Activated T-cell treated with anti-CD3 and anti-CD28 coated beads, Interleukin-2, amount 50 U/mL, for 4 hours (primary cell): Measurements from ENCODE around the gene CAND1. TPM values are rescaled to one million over a fixed set of nuclear protein-coding genes. Genes with fewer than 3 reads are reported as not detected.

Experiments
- ATAC-seq, 2 donors: fragments of 200-7000 bp; cut with Tn5 transposase; one replicate each; pipeline ENCODE4 v1.10.0; 2021
- DNase-seq: peaks from one replicate; pipeline ENCODE4 v3.0.0-alpha.2; 2020
- H3K27me3 Mint-ChIP-seq: one replicate; pipeline ENCODE4 v1.8.0; 2021; ENCODE audit warnings: low read depth, mixed read lengths
- H3K36me3 Mint-ChIP-seq: one replicate; pipeline ENCODE4 v1.8.0; 2022; ENCODE audit warnings: mixed read lengths; ENCODE audit not compliant: insufficient read depth
- H3K4me1 Mint-ChIP-seq: one replicate; pipeline ENCODE4 v1.8.0; 2021; ENCODE audit warnings: low read depth, mixed read lengths
- H3K4me3 Mint-ChIP-seq: one replicate; pipeline ENCODE4 v1.8.0; 2021; ENCODE audit warnings: mild to moderate bottlenecking, moderate library complexity, mixed read lengths
- H3K9me3 Mint-ChIP-seq: one replicate; pipeline ENCODE4 v1.8.0; 2021; ENCODE audit warnings: mixed read lengths
- total RNA-seq, 3 donors: library from RNA; stranded (reverse); gene quantifications; one replicate each; pipeline ENCODE4 v1.2.1, GENCODE V29; 2021

Gene CAND1
- 100 to 1,000 TPM; 203 to 223 (median 223) TPM for total RNA-seq

- peak; percentile 94 for DNase-seq
- peak; percentile 78 to 81 for ATAC-seq
- Mint-ChIP-seq H3K27me3 (no peaks in the 10 kb centered on the region), H3K4me1 (peaks cover 41% of the 10 kb centered on the region), H3K36me3 (peaks cover 3% of the 10 kb centered on the region), H3K4me3 (peak within 1 kb of the TSS; percentile 88), H3K9me3 (no peaks in the 10 kb centered on the region)
Observed at GRCh38 chr12:67268896-67269632, at the start of gene CAND1. Gene CAND1 (plus strand): TSS chr12:67269358. CDS start chr12:67269718, 360 bp downstream.

GRCh38 chr12:67220065-67220464 is 49.1 kb upstream of the CAND1 start:
- Mint-ChIP-seq H3K4me1 (no peaks in the 10 kb centered on the region), H3K27me3 (peaks cover 2% of the 10 kb centered on the region), H3K36me3 (no peaks in the 10 kb centered on the region), H3K4me3 (no peak overlapping the region), H3K9me3 (no peaks in the 10 kb centered on the region)
- no peak for ATAC-seq
- DNase-seq = no peak

GRCh38 chr12:67222302-67222701 is 46.9 kb upstream of the CAND1 start:
- Mint-ChIP-seq H3K27me3 (no peaks in the 10 kb centered on the region), H3K36me3 (no peaks in the 10 kb centered on the region), H3K9me3 (no peaks in the 10 kb centered on the region), H3K4me3 (no peak overlapping the region), H3K4me1 (no peaks in the 10 kb centered on the region)
- DNase-seq = no peak
- no peak for ATAC-seq

GRCh38 chr12:67223225-67223624 is 45.9 kb upstream of the CAND1 start:
- Mint-ChIP-seq H3K36me3 (no peaks in the 10 kb centered on the region), H3K9me3 (no peaks in the 10 kb centered on the region), H3K4me3 (no peak overlapping the region), H3K27me3 (no peaks in the 10 kb centered on the region), H3K4me1 (no peaks in the 10 kb centered on the region)
- ATAC-seq (no peak), DNase-seq (no peak)

GRCh38 chr12:67237231-67237630 is 31.9 kb upstream of the CAND1 start:
- no peak for DNase-seq
- H3K36me3 Mint-ChIP-seq = no peaks in the 10 kb centered on the region
- H3K4me1 Mint-ChIP-seq = peaks cover 2% of the 10 kb centered on the region
- peaks cover 6% of the 10 kb centered on the region for H3K27me3 Mint-ChIP-seq
- H3K9me3 Mint-ChIP-seq = peaks cover 10% of the 10 kb centered on the region
- H3K4me3 Mint-ChIP-seq = no peak overlapping the region
- no peak for ATAC-seq

- no peak overlapping the region for H3K4me3 Mint-ChIP-seq
- H3K4me1 Mint-ChIP-seq = peaks cover 2% of the 10 kb centered on the region
- no peak for ATAC-seq
Observed at GRCh38 chr12:67239061-67239460, 30.1 kb upstream of the CAND1 start.

GRCh38 chr12:67241482-67241881 is 27.7 kb upstream of the CAND1 start:
- H3K36me3 Mint-ChIP-seq = no peaks in the 10 kb centered on the region
- H3K27me3 Mint-ChIP-seq = no peaks in the 10 kb centered on the region
- ATAC-seq = no peak
- H3K4me1 Mint-ChIP-seq = peaks cover 2% of the 10 kb centered on the region
- no peak overlapping the region for H3K4me3 Mint-ChIP-seq
- no peak for DNase-seq
- H3K9me3 Mint-ChIP-seq = no peaks in the 10 kb centered on the region

More at GRCh38 chr12:67239061-67239460, 30.1 kb upstream of the CAND1 start:
- peaks cover 10% of the 10 kb centered on the region for H3K9me3 Mint-ChIP-seq
- no peak for DNase-seq
- no peaks in the 10 kb centered on the region for H3K36me3 Mint-ChIP-seq
- H3K27me3 Mint-ChIP-seq = peaks cover 3% of the 10 kb centered on the region

GRCh38 chr12:67243260-67243659 is 25.9 kb upstream of the CAND1 start:
- Mint-ChIP-seq H3K4me3 (no peak overlapping the region), H3K36me3 (no peaks in the 10 kb centered on the region), H3K9me3 (no peaks in the 10 kb centered on the region), H3K4me1 (peaks cover 2% of the 10 kb centered on the region), H3K27me3 (peaks cover 1% of the 10 kb centered on the region)
- DNase-seq = no peak
- ATAC-seq = no peak

- Mint-ChIP-seq H3K4me3 (no peak overlapping the region), H3K27me3 (peaks cover 9% of the 10 kb centered on the region), H3K9me3 (no peaks in the 10 kb centered on the region), H3K4me1 (no peaks in the 10 kb centered on the region), H3K36me3 (no peaks in the 10 kb centered on the region)
- ATAC-seq (no peak), DNase-seq (no peak)
Observed at GRCh38 chr12:67245571-67245970, 23.6 kb upstream of the CAND1 start.

GRCh38 chr12:67251012-67251411 is 18.1 kb upstream of the CAND1 start:
- H3K36me3 Mint-ChIP-seq = no peaks in the 10 kb centered on the region
- no peaks in the 10 kb centered on the region for H3K9me3 Mint-ChIP-seq
- ATAC-seq (no peak), DNase-seq (no peak)
- H3K4me3 Mint-ChIP-seq = no peak overlapping the region
- peaks cover 13% of the 10 kb centered on the region for H3K27me3 Mint-ChIP-seq
- no peaks in the 10 kb centered on the region for H3K4me1 Mint-ChIP-seq

- ATAC-seq (no peak), DNase-seq (no peak)
- Mint-ChIP-seq H3K4me3 (no peak overlapping the region), H3K27me3 (peaks cover 7% of the 10 kb centered on the region), H3K9me3 (no peaks in the 10 kb centered on the region), H3K4me1 (no peaks in the 10 kb centered on the region), H3K36me3 (no peaks in the 10 kb centered on the region)
Observed at GRCh38 chr12:67254372-67255026, 14.7 kb upstream of the CAND1 start.

- Mint-ChIP-seq H3K9me3 (no peaks in the 10 kb centered on the region), H3K27me3 (no peaks in the 10 kb centered on the region), H3K4me1 (no peaks in the 10 kb centered on the region), H3K4me3 (no peak overlapping the region), H3K36me3 (no peaks in the 10 kb centered on the region)
- ATAC-seq = no peak
- DNase-seq = no peak
Observed at GRCh38 chr12:67256649-67257048, 12.5 kb upstream of the CAND1 start.

GRCh38 chr12:67263471-67263870 is 5.7 kb upstream of the CAND1 start:
- Mint-ChIP-seq H3K4me3 (no peak overlapping the region), H3K4me1 (peaks cover 6% of the 10 kb centered on the region), H3K9me3 (no peaks in the 10 kb centered on the region), H3K36me3 (no peaks in the 10 kb centered on the region), H3K27me3 (no peaks in the 10 kb centered on the region)
- DNase-seq (no peak), ATAC-seq (no peak)

- H3K4me1 Mint-ChIP-seq = peaks cover 36% of the 10 kb centered on the region
- peak; percentile 78 to 79 for ATAC-seq
- H3K36me3 Mint-ChIP-seq = peaks cover 2% of the 10 kb centered on the region
- no peaks in the 10 kb centered on the region for H3K9me3 Mint-ChIP-seq
- peak; percentile 73 for DNase-seq
- peak overlapping the region; percentile 88 for H3K4me3 Mint-ChIP-seq
- H3K27me3 Mint-ChIP-seq = no peaks in the 10 kb centered on the region
Observed at GRCh38 chr12:67268335-67268895, 743 bp upstream of the CAND1 start.
